Calu3 (cell line): ENCODE data around the gene MRPL53. TPM values are rescaled to one million over a fixed set of nuclear protein-coding genes. Genes with fewer than 3 reads are reported as not detected.
A peak's percentile ranks its signal among the peaks of the same experiment; 100 is the strongest.

Source experiments
- BruUV-seq: library from RNA; stranded (reverse); fragments of 400-500 nt; replicated peaks from 2 replicates; lab custom pipeline; 2021; lab: Mats Ljungman, UMichigan
- CTCF ChIA-PET: fragments of 300-600 bp; sonication (Branson Sonifier 250); formaldehyde crosslinking; loops from one replicate; lab custom pipeline; 2022; ENCODE audit warnings: antibody characterized with exemption; lab: Charles Lee
- DNase-seq: peaks from one replicate; pipeline ENCODE4 v3.0.0; 2022
- H3K27ac Mint-ChIP-seq: one replicate; pipeline ENCODE4 v1.8.0; 2022; ENCODE audit warnings: mixed read lengths; ENCODE audit not compliant: unreplicated experiment
- H3K27me3 Mint-ChIP-seq: one replicate; pipeline ENCODE4 v1.8.0; 2022; ENCODE audit warnings: mixed read lengths; ENCODE audit not compliant: unreplicated experiment
- H3K36me3 Mint-ChIP-seq: one replicate; pipeline ENCODE4 v1.8.0; 2022; ENCODE audit warnings: mild to moderate bottlenecking, moderate library complexity, mixed read lengths; ENCODE audit not compliant: insufficient read depth, unreplicated experiment
- H3K4me1 Mint-ChIP-seq: one replicate; pipeline ENCODE4 v1.8.0; 2022; ENCODE audit warnings: mild to moderate bottlenecking, low read depth, mixed read lengths; ENCODE audit not compliant: unreplicated experiment
- H3K4me3 Mint-ChIP-seq: one replicate; pipeline ENCODE4 v1.8.0; 2022; ENCODE audit warnings: mild to moderate bottlenecking, low read depth, moderate library complexity, mixed read lengths; ENCODE audit not compliant: unreplicated experiment
- H3K9me3 Mint-ChIP-seq: one replicate; pipeline ENCODE4 v1.8.0; 2022; ENCODE audit warnings: low read depth, mixed read lengths; ENCODE audit not compliant: unreplicated experiment
- intact Hi-C: fragments of 100-400 bp; cut with micrococcal nuclease; formaldehyde crosslinking; loops from one replicate; pipeline ENCODE4 v1.10.0; 2022; ENCODE audit not compliant: unreplicated experiment
- total RNA-seq: library from RNA; stranded (reverse); gene quantifications from 2 replicates; pipeline ENCODE4 v1.2.3, GENCODE V29; 2022
- TF ChIP-seq, protein P1 (sequence below): fragments of 200-600 bp; IDR thresholded peaks from one replicate; pipeline ENCODE4 v1.8.0; 2022; ENCODE audit warnings: antibody characterized with exemption; ENCODE audit not compliant: unreplicated experiment

The MRPL53 gene
- total RNA-seq, 1 experiment from 2014 or later: 83.7 TPM

GRCh38 chr2:74493546-74493945, 21.1 kb upstream of the MRPL53 start:
- intact Hi-C loops: no loop called here

GRCh38 chr2:74491648-74492544, 19.4 kb upstream of the MRPL53 start:
- no peak overlapping the region for H3K4me3 Mint-ChIP-seq
- no peak for DNase-seq
- peaks cover 11% of the 10 kb centered on the region for H3K36me3 Mint-ChIP-seq
- BruUV-seq: no TSS peak
- H3K4me1 Mint-ChIP-seq: peaks cover 16% of the 10 kb centered on the region
- CTCF ChIA-PET: interaction anchor here (0.6 to 1.8 kb wide), 3 partner anchors 11 to 96 kb away, joined by 3 to 6 read pairs (median 5); partner anchors contain the start of gene MRPL53
- intact Hi-C loops: no loop called here
- H3K27ac Mint-ChIP-seq: no peak overlapping the region
- TF ChIP-seq, protein P1, sequence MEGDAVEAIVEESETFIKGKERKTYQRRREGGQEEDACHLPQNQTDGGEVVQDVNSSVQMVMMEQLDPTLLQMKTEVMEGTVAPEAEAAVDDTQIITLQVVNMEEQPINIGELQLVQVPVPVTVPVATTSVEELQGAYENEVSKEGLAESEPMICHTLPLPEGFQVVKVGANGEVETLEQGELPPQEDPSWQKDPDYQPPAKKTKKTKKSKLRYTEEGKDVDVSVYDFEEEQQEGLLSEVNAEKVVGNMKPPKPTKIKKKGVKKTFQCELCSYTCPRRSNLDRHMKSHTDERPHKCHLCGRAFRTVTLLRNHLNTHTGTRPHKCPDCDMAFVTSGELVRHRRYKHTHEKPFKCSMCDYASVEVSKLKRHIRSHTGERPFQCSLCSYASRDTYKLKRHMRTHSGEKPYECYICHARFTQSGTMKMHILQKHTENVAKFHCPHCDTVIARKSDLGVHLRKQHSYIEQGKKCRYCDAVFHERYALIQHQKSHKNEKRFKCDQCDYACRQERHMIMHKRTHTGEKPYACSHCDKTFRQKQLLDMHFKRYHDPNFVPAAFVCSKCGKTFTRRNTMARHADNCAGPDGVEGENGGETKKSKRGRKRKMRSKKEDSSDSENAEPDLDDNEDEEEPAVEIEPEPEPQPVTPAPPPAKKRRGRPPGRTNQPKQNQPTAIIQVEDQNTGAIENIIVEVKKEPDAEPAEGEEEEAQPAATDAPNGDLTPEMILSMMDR: no peak
- no peaks in the 10 kb centered on the region for H3K27me3 Mint-ChIP-seq
- no peaks in the 10 kb centered on the region for H3K9me3 Mint-ChIP-seq

More at GRCh38 chr2:74493546-74493945, 21.1 kb upstream of the MRPL53 start:
- BruUV-seq: no TSS peak
- TF ChIP-seq, protein P1: no peak
- Mint-ChIP-seq H3K4me3 (no peak overlapping the region), H3K27me3 (peaks cover 9% of the 10 kb centered on the region), H3K4me1 (peaks cover 16% of the 10 kb centered on the region), H3K27ac (no peak overlapping the region), H3K36me3 (peaks cover 23% of the 10 kb centered on the region), H3K9me3 (no peaks in the 10 kb centered on the region)
- CTCF ChIA-PET: no interaction called here
- no peak for DNase-seq

- H3K27me3 Mint-ChIP-seq: no peaks in the 10 kb centered on the region
- H3K4me3 Mint-ChIP-seq: no peak overlapping the region
- H3K4me1 Mint-ChIP-seq: peaks cover 26% of the 10 kb centered on the region
- no peak overlapping the region for H3K27ac Mint-ChIP-seq
- H3K36me3 Mint-ChIP-seq: peaks cover 27% of the 10 kb centered on the region
- no peaks in the 10 kb centered on the region for H3K9me3 Mint-ChIP-seq
- TF ChIP-seq, protein P1: no peak
- intact Hi-C loops: no loop called here
- BruUV-seq: no TSS peak
- no peak for DNase-seq
- CTCF ChIA-PET: no interaction called here
These were observed 17.4 kb upstream of the MRPL53 start for GRCh38 chr2:74489906-74490305.

DNA sequence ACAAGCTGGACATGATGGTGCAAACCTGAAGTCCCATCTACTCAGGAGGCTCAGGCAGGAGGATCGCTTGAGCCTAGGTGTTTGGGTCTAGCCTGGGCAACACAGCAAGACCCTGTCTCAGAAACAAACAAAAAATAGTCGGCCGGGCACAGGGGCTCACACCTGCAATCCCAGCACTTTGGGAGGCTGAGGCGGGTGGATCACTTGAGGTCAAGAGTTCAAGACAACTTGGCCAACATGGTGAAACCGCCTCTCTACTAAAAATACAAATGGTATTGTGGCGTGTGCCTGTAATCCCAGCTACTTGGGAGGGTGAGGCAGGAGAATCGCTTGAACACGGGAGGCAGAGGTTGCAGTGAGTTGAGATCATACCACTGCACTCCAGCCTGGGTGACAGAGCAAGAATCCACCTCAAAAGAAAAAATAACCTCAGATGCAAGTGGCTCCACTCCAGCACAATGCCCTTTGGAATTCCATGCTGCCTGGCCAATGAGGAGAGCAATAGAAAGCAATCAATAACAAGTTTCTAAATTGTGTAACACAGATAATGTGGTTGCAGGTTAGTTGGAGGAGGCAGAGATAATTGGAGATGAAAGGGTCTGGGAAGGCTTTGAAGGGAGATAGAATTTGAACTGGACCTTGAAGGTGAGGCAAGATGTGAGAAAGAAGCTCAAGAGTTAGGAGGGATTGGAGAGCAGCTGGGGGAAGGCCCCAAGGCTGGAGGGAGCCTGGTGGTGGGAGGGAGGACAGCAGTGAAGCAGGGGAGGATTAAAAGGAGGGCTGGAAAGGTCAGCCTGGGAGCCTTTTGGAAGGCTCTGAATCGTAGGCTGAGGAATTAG, 16.4 kb upstream of the MRPL53 start:
- Mint-ChIP-seq H3K9me3 (no peaks in the 10 kb centered on the region), H3K4me1 (peaks cover 29% of the 10 kb centered on the region), H3K27me3 (no peaks in the 10 kb centered on the region), H3K36me3 (peaks cover 27% of the 10 kb centered on the region), H3K4me3 (no peak overlapping the region), H3K27ac (peak overlapping the region; percentile 15)
- TF ChIP-seq, protein P1: no peak
- no TSS peak for BruUV-seq
- CTCF ChIA-PET: interaction anchor here (0.8 kb wide), 1 partner anchor 18 kb away, joined by 3 read pairs; the partner anchor contains the start of gene PCGF1
- DNase-seq: no peak
- intact Hi-C loops: no loop called here
